K562 (cell line): Measurements from ENCODE around the gene SPATA2. TPM values are rescaled to one million over a fixed set of nuclear protein-coding genes. Genes with fewer than 3 reads are reported as not detected.
A peak's percentile ranks its signal among the peaks of the same experiment; 100 is the strongest.

ENCODE experiments used
- CREM ChIP-seq: IDR thresholded peaks from 2 replicates; pipeline ENCODE4 v1.6.1; 2014; ENCODE audit warnings: antibody characterized with exemption, low read depth
- FUS ChIP-seq: fragments of 200-400 bp; formaldehyde crosslinking; optimal IDR thresholded peaks from 2 replicates; pipeline ENCODE3; 2017; ENCODE audit warnings: low read depth, low read length
- HNRNPL ChIP-seq: fragments of 200-400 bp; formaldehyde crosslinking; IDR thresholded peaks from 2 replicates; pipeline ENCODE4 v1.6.1; 2017; ENCODE audit warnings: low read depth, mild to moderate bottlenecking, low read length
- KLF1 ChIP-seq: fragments of 450-650 bp; IDR thresholded peaks from 2 replicates; pipeline ENCODE4 v1.6.1; 2016; ENCODE audit warnings: missing genetic modification characterization, missing compliant biosample characterization
- POLR3A ChIP-seq: IDR thresholded peaks from 2 replicates; pipeline ENCODE4 v1.6.1; 2011; ENCODE audit warnings: borderline replicate concordance, mild to moderate bottlenecking, moderate library complexity; ENCODE audit not compliant: insufficient read length, insufficient read depth; ENCODE audit errors: extremely low read depth
- ZNF318 ChIP-seq, 2 experiments: fragments of 450-650 bp; IDR thresholded peaks; 2 replicates each; pipeline ENCODE4 v1.6.1; 2016; ENCODE audit warnings: mild to moderate bottlenecking in 2 of 2, borderline replicate concordance in 1 of 2, low read depth in 1 of 2, moderate library complexity in 1 of 2
- polyA plus RNA-seq, 8 experiments: library from polyadenylated mRNA; depleted of rRNA in 4 of 8; stranded (reverse) in 5 of 8; unstranded in 3 of 8; fragments of >200 nt; fragmentation: Nextera tagmentation in 2 of 8; fragmentation: Illumina TruSeq in 1 of 8; extraction: Ambion mirVana in 2 of 8; extraction: Trizol in 1 of 8; gene quantifications; 2 replicates each; pipeline versions ENCODE4 v1.2.1 to v1.2.3, GENCODE V29; 2011 to 2014; ENCODE audit warnings: inconsistent platforms in 1 of 8, missing spikeins in 1 of 8
- total RNA-seq, 7 experiments: library from RNA; depleted of rRNA in 6 of 7; stranded (reverse); fragments of >200 nt in 6 of 7; fragmentation: Illumina TruSeq in 2 of 7; extraction: Trizol in 2 of 7; gene quantifications; 2 replicates each; pipeline versions ENCODE4 v1.2.1 to v1.2.3, GENCODE V29; 2011 to 2021; ENCODE audit warnings: low replicate concordance in 1 of 7
- TF ChIP-seq, protein P1 (sequence below): fragments of 450-650 bp; IDR thresholded peaks from 2 replicates; pipeline ENCODE4 v1.6.1; 2016; ENCODE audit warnings: low read depth
- TF ChIP-seq, protein P2 (sequence below): fragments of 250-450 bp; sonication (Bioruptor Pico); IDR thresholded peaks from 2 replicates; pipeline ENCODE4 v1.8.0; 2021; ENCODE audit warnings: borderline replicate concordance, mild to moderate bottlenecking, moderate library complexity; ENCODE audit not compliant: poor library complexity, severe bottlenecking

SPATA2 gene
- total and polyA plus RNA-seq, 9 of the 15 experiments (the other 6 are each of a cell fraction or from before 2014, with no cell fraction given), result 0.46 to 8.2 (median 2.7) TPM

GRCh38 chr20:49916146-49917002 is 1.0 kb upstream of the SPATA2 start (continued):
- TF ChIP-seq, protein P1, sequence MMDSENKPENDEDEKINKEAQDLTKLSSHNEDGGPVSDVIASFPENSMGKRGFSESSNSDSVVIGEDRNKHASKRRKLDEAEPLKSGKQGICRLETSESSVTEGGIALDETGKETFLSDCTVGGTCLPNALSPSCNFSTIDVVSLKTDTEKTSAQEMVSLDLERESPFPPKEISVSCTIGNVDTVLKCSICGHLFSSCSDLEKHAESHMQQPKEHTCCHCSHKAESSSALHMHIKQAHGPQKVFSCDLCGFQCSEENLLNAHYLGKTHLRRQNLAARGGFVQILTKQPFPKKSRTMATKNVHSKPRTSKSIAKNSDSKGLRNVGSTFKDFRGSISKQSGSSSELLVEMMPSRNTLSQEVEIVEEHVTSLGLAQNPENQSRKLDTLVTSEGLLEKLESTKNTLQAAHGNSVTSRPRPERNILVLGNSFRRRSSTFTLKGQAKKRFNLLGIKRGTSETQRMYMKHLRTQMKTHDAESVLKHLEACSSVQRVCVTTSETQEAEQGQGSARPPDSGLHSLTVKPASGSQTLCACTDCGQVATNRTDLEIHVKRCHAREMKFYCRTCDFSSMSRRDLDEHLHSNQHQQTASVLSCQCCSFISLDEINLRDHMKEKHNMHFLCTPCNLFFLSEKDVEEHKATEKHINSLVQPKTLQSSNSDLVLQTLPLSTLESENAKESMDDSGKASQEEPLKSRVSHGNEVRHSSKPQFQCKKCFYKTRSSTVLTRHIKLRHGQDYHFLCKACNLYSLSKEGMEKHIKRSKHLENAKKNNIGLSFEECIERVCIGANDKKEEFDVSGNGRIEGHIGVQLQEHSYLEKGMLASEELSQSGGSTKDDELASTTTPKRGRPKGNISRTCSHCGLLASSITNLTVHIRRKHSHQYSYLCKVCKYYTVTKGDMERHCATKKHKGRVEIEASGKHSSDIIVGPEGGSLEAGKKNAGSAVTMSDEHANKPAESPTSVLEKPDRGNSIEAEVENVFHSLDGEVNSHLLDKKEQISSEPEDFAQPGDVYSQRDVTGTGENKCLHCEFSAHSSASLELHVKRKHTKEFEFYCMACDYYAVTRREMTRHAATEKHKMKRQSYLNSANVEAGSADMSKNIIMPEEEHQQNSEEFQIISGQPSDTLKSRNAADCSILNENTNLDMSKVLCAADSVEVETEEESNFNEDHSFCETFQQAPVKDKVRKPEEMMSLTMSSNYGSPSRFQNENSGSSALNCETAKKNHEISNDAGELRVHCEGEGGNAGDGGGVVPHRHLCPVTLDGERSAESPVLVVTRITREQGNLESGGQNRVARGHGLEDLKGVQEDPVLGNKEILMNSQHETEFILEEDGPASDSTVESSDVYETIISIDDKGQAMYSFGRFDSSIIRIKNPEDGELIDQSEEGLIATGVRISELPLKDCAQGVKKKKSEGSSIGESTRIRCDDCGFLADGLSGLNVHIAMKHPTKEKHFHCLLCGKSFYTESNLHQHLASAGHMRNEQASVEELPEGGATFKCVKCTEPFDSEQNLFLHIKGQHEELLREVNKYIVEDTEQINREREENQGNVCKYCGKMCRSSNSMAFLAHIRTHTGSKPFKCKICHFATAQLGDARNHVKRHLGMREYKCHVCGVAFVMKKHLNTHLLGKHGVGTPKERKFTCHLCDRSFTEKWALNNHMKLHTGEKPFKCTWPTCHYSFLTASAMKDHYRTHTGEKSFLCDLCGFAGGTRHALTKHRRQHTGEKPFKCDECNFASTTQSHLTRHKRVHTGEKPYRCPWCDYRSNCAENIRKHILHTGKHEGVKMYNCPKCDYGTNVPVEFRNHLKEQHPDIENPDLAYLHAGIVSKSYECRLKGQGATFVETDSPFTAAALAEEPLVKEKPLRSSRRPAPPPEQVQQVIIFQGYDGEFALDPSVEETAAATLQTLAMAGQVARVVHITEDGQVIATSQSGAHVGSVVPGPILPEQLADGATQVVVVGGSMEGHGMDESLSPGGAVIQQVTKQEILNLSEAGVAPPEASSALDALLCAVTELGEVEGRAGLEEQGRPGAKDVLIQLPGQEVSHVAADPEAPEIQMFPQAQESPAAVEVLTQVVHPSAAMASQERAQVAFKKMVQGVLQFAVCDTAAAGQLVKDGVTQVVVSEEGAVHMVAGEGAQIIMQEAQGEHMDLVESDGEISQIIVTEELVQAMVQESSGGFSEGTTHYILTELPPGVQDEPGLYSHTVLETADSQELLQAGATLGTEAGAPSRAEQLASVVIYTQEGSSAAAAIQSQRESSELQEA, result peak; percentile 10; the same call in 1 of the 2 replicates
- 0 out of 2 replicates have a peak, but pooled peaks have one; percentile 7 for TF ChIP-seq CREM
- TF ChIP-seq ZNF318 (IDR thresholded peaks at IDR 0.05; ENCODE audit: borderline replicate concordance in 1 of 2, low read depth in 1 of 2), result no peak
- TF ChIP-seq POLR3A, result no peak
- TF ChIP-seq KLF1 (tag), result no peak
- no peak for TF ChIP-seq HNRNPL
- no peak for TF ChIP-seq FUS
- TF ChIP-seq, protein P2, sequence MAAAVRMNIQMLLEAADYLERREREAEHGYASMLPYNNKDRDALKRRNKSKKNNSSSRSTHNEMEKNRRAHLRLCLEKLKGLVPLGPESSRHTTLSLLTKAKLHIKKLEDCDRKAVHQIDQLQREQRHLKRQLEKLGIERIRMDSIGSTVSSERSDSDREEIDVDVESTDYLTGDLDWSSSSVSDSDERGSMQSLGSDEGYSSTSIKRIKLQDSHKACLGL (CRISPR knock-in tag), result no peak
